Measurements from ENCODE around the gene PEMT. TPM values are rescaled to one million over a fixed set of nuclear protein-coding genes. Genes with fewer than 3 reads are reported as not detected.

The PEMT gene
- total and polyA plus RNA-seq, 2 experiments from 2014 or later = 54.8 to 55.2 TPM

GRCh38 chr17:17525956-17526355, 65.6 kb downstream of the PEMT start (continued):
- TF ChIP-seq ZNF462 (CRISPR knock-in tag; IDR thresholded peaks at IDR 0.05) (no peak), POLR2AphosphoS5 (IDR thresholded peaks at IDR 0.05; ENCODE audit: low read depth) (no peak)

- Mint-ChIP-seq H3K36me3 (ENCODE audit: low read depth) (no peaks in the 10 kb centered on the region; the same call in 2 of the 3 replicates), H3K4me3 (no peak overlapping the region), H3K4me1 (peaks cover 28% of the 10 kb centered on the region), H3K27me3 (ENCODE audit: insufficient read depth, low read depth, poor library complexity) (peaks cover 22% of the 10 kb centered on the region), H3K9me3 (peaks cover 6% of the 10 kb centered on the region; the same call in 2 of the 3 replicates), H3K27ac (peak overlapping the region; percentile 38; the same call in 1 of the 2 replicates)
- TF ChIP-seq NANOG (IDR thresholded peaks at IDR 0.05; ENCODE audit: borderline replicate concordance) (no peak), ZNF462 (CRISPR knock-in tag; IDR thresholded peaks at IDR 0.05) (no peak)
- H3K27me3 ChIP-seq (ENCODE audit: insufficient read depth) = no peaks in the 10 kb centered on the region
- no peaks in the 10 kb centered on the region for H3K9me2 ChIP-seq (ENCODE audit: insufficient read depth)
- H3K79me2 ChIP-seq (replicated peaks; ENCODE audit: insufficient read depth) = no peaks in the 10 kb centered on the region
- H3K4me2 ChIP-seq = no peak overlapping the region
- no peak overlapping the region for H3K27ac ChIP-seq (ENCODE audit: low read depth)
- peaks cover 8% of the 10 kb centered on the region for H3K4me1 ChIP-seq (ENCODE audit: insufficient read depth)
- no peak overlapping the region for H2AFZ ChIP-seq
- DNase-seq (ENCODE audit: low spot score) = no peak
- H3K36me3 ChIP-seq (ENCODE audit: insufficient read depth) = no peaks in the 10 kb centered on the region
- H3K4me3 ChIP-seq = no peak overlapping the region
- H3F3A ChIP-seq (replicated peaks; ENCODE audit: low read depth) = no peaks in the 10 kb centered on the region
- 0 out of 3 replicates have a peak, but pooled peaks have one; percentile 7 for ATAC-seq
- H4K20me1 ChIP-seq (replicated peaks; ENCODE audit: insufficient read depth) = no peaks in the 10 kb centered on the region
Measured at GRCh38 chr17:17525311-17525710, 66.2 kb downstream of the PEMT start.
